Caco-2 (cell line): Measurements from ENCODE around the gene BARHL1. TPM values are rescaled to one million over a fixed set of nuclear protein-coding genes. Genes with fewer than 3 reads are reported as not detected.

Source experiments
- BruUV-seq: library from RNA; stranded (reverse); fragments of 400-500 nt; replicated peaks from 2 replicates; lab custom pipeline; 2021; lab: Mats Ljungman, UMichigan
- CTCF ChIA-PET: fragments of 300-600 bp; sonication (Branson Sonifier 250); formaldehyde crosslinking; loops from one replicate; lab custom pipeline; 2022; ENCODE audit warnings: antibody characterized with exemption; lab: Charles Lee
- POLR2A ChIA-PET: fragments of 300-600 bp; sonication (Branson Sonifier 250); formaldehyde crosslinking; loops from one replicate; lab custom pipeline; 2022; ENCODE audit warnings: antibody characterized with exemption; lab: Charles Lee
- DNase-seq, 2 experiments: peaks; one replicate each; pipeline versions ENCODE4 v3.0.0 to v3.0.0-alpha.2; 2020 to 2022
- H3K27me3 ChIP-seq: replicated peaks from 2 replicates; pipeline ENCODE4 v1.6.0; 2011; ENCODE audit warnings: low read length; ENCODE audit not compliant: control insufficient read depth, insufficient read depth
- H3K36me3 ChIP-seq: 2 replicates; pipeline ENCODE4 v1.5.1; 2011; ENCODE audit warnings: low read length; ENCODE audit not compliant: control insufficient read depth, insufficient read depth
- H3K4me1 ChIP-seq: fragments of 250-450 bp; sonication (Bioruptor Pico); 2 replicates; pipeline ENCODE4 v1.5.1; 2020; ENCODE audit warnings: mild to moderate bottlenecking
- H3K4me3 ChIP-seq: 2 replicates; pipeline ENCODE4 v1.5.1; 2011; ENCODE audit warnings: low read depth, mild to moderate bottlenecking, control low read depth, low read length
- H3K9me3 ChIP-seq: fragments of 250-450 bp; sonication (Bioruptor Pico); 2 replicates; pipeline ENCODE4 v1.5.1; 2020; ENCODE audit warnings: mild to moderate bottlenecking, moderate library complexity
- H3K27ac Mint-ChIP-seq: one replicate; pipeline ENCODE4 v1.8.0; 2022; ENCODE audit warnings: mixed read lengths; ENCODE audit not compliant: unreplicated experiment
- H3K27me3 Mint-ChIP-seq: one replicate; pipeline ENCODE4 v1.8.0; 2022; ENCODE audit warnings: mixed read lengths; ENCODE audit not compliant: insufficient read depth, unreplicated experiment
- H3K36me3 Mint-ChIP-seq: one replicate; pipeline ENCODE4 v1.8.0; 2022; ENCODE audit warnings: mild to moderate bottlenecking, mixed read lengths; ENCODE audit not compliant: insufficient read depth, unreplicated experiment
- H3K4me1 Mint-ChIP-seq: one replicate; pipeline ENCODE4 v1.8.0; 2022; ENCODE audit warnings: low read depth, mixed read lengths; ENCODE audit not compliant: unreplicated experiment
- H3K4me3 Mint-ChIP-seq: one replicate; pipeline ENCODE4 v1.8.0; 2022; ENCODE audit warnings: mild to moderate bottlenecking, moderate library complexity, mixed read lengths; ENCODE audit not compliant: unreplicated experiment
- H3K9me3 Mint-ChIP-seq: one replicate; pipeline ENCODE4 v1.8.0; 2022; ENCODE audit warnings: mixed read lengths; ENCODE audit not compliant: unreplicated experiment
- intact Hi-C: fragments of 100-400 bp; cut with micrococcal nuclease; formaldehyde crosslinking; loops from one replicate; pipeline ENCODE4 v1.10.0; 2022; ENCODE audit not compliant: unreplicated experiment
- total RNA-seq: library from RNA; stranded (reverse); gene quantifications from 2 replicates; pipeline ENCODE4 v1.2.3, GENCODE V29; 2022
- TF ChIP-seq, protein P1 (sequence below), 2 experiments: fragments of 200-600 bp in 1 of 2; IDR thresholded peaks; 1 replicate in 1 of 2; 2 replicates in 1 of 2; pipeline versions ENCODE4 v1.5.1 to v1.8.0; 2011 to 2022; ENCODE audit warnings: antibody characterized with exemption in 1 of 2, control low read depth in 1 of 2, inconsistent platforms in 1 of 2, low read depth in 1 of 2, low read length in 1 of 2, mild to moderate bottlenecking in 1 of 2, moderate library complexity in 1 of 2; ENCODE audit not compliant: insufficient read depth in 1 of 2, severe bottlenecking in 1 of 2, unreplicated experiment in 1 of 2

BARHL1 gene
- total RNA-seq, 1 experiment from 2014 or later: not detected

DNA sequence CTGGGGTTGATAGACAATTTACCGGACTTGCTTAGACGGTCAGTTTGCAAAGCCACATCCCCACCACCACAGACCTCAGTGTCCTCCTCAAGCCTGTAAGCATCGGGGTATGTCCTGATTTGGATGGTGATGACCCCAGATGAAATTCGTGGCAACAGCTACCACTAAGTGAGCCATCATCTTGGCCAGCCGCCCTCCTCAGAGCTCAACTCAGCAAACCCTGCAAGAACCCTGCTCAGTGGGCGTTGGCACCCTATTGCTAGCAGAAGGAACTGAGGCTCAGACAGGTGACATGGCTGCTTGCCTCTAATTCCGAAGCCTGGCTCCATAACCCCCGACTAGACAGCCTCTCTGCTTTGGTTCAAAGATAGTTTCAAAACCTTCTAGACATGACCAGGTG is 41.4 kb upstream of the BARHL1 start:
- Mint-ChIP-seq H3K27ac (no peak overlapping the region), H3K4me1 (no peaks in the 10 kb centered on the region), H3K9me3 (peaks cover 2% of the 10 kb centered on the region), H3K4me3 (no peak overlapping the region), H3K36me3 (no peaks in the 10 kb centered on the region), H3K27me3 (no peaks in the 10 kb centered on the region)
- TF ChIP-seq, protein P1, sequence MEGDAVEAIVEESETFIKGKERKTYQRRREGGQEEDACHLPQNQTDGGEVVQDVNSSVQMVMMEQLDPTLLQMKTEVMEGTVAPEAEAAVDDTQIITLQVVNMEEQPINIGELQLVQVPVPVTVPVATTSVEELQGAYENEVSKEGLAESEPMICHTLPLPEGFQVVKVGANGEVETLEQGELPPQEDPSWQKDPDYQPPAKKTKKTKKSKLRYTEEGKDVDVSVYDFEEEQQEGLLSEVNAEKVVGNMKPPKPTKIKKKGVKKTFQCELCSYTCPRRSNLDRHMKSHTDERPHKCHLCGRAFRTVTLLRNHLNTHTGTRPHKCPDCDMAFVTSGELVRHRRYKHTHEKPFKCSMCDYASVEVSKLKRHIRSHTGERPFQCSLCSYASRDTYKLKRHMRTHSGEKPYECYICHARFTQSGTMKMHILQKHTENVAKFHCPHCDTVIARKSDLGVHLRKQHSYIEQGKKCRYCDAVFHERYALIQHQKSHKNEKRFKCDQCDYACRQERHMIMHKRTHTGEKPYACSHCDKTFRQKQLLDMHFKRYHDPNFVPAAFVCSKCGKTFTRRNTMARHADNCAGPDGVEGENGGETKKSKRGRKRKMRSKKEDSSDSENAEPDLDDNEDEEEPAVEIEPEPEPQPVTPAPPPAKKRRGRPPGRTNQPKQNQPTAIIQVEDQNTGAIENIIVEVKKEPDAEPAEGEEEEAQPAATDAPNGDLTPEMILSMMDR (IDR thresholded peaks at IDR 0.05; ENCODE audit: insufficient read depth in 1 of 2, low read depth in 1 of 2, low read length in 1 of 2, severe bottlenecking in 1 of 2, unreplicated experiment in 1 of 2): no peak
- H3K27me3 ChIP-seq: no peaks in the 10 kb centered on the region
- CTCF ChIA-PET: no interaction called here
- H3K36me3 ChIP-seq: no peaks in the 10 kb centered on the region
- no TSS peak for BruUV-seq
- no peak overlapping the region for H3K4me3 ChIP-seq
- H3K9me3 ChIP-seq: no peaks in the 10 kb centered on the region
- DNase-seq: no peak
- POLR2A ChIA-PET: no interaction called here
- intact Hi-C loops: no loop called here
- no peaks in the 10 kb centered on the region for H3K4me1 ChIP-seq

DNA sequence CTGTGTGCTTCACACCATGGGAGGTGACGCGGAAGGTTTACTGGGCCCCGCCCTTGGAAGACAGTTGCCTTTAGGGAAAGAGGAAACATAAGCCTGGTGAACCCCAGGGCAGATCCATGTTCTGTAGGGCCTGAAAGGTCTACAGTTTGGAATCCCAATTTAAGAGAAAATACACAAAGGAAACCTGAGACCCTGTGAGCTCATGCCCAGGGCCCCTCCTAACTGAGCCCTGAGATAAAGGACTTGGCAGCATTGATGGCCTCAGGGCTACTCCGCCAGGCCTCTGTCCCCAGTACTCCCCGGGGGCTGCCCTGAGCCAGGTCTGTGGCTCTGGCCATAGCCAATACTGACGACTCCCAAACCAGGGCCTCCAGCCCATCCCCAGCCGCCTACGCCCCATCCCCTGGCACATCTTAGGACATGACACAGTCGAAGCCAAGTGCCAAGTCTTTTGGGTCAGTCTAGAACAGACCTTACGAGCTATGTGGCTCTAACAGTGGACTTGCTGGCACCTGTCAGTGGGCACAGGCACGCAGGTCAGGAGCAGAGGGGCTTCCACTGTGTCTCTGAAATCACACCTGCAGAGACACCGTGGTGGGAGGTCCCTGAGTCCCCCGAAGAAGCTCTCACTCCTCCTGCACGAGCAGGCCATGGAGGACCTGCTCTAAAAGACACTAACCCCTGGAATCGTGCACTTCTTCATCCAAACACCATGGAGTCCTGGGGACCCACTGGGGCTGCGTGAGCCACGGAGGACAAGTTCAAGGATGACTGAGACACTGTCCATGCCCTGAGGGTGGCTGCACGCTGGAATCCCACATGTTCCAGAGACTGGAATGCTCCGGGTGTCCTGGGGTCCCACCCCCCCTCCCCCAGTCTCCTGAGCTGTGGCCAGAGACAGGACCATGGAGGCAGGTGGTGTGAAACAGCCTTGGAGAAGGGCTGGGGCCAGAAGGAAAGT is 40.3 kb upstream of the BARHL1 start:
- no peak overlapping the region for H3K27ac Mint-ChIP-seq
- no peak overlapping the region for H3K4me3 ChIP-seq
- TF ChIP-seq, protein P1 (IDR thresholded peaks at IDR 0.05; ENCODE audit: insufficient read depth in 1 of 2, low read depth in 1 of 2, low read length in 1 of 2, severe bottlenecking in 1 of 2, unreplicated experiment in 1 of 2): no peak
- H3K36me3 ChIP-seq: no peaks in the 10 kb centered on the region
- no peaks in the 10 kb centered on the region for H3K9me3 ChIP-seq
- no peak for DNase-seq
- no peaks in the 10 kb centered on the region for H3K27me3 Mint-ChIP-seq
- no peaks in the 10 kb centered on the region for H3K27me3 ChIP-seq
- intact Hi-C loops: no loop called here
- no peak overlapping the region for H3K4me3 Mint-ChIP-seq
- ChIA-PET CTCF (no interaction called here), POLR2A (no interaction called here)
- H3K4me1 Mint-ChIP-seq: no peaks in the 10 kb centered on the region
- no TSS peak for BruUV-seq
- no peaks in the 10 kb centered on the region for H3K4me1 ChIP-seq
- no peaks in the 10 kb centered on the region for H3K36me3 Mint-ChIP-seq
- no peaks in the 10 kb centered on the region for H3K9me3 Mint-ChIP-seq

DNA sequence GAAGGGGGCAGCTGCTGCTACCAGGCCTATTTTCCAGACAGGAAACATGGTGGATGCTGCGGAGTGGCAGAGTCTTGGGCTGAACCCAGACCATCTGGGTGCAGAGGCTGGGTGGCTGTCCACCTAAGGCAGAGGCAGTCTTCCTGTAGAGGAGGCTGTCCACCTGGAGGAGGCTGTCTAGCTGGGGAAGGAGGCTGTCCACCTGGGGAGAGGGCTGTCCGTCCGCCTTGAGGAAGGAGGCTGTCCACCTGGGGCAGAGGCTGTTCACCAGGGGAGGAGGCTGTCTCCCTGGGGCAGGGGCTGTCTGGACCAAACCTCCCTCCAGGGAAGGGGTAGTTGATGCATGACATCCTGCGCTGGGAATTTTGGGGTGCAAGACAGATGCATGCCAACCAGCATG is 39.2 kb upstream of the BARHL1 start:
- H3K9me3 Mint-ChIP-seq: no peaks in the 10 kb centered on the region
- H3K4me3 Mint-ChIP-seq: no peak overlapping the region
- ChIA-PET POLR2A (no interaction called here), CTCF (no interaction called here)
- intact Hi-C loops: no loop called here
- no peak for DNase-seq
- Histone ChIP-seq H3K9me3 (no peaks in the 10 kb centered on the region), H3K27me3 (no peaks in the 10 kb centered on the region), H3K4me1 (no peaks in the 10 kb centered on the region), H3K4me3 (no peak overlapping the region), H3K36me3 (no peaks in the 10 kb centered on the region)
- no peaks in the 10 kb centered on the region for H3K27me3 Mint-ChIP-seq
- no TSS peak for BruUV-seq
- TF ChIP-seq, protein P1 (IDR thresholded peaks at IDR 0.05; ENCODE audit: insufficient read depth in 1 of 2, low read depth in 1 of 2, low read length in 1 of 2, severe bottlenecking in 1 of 2, unreplicated experiment in 1 of 2): no peak
- no peaks in the 10 kb centered on the region for H3K4me1 Mint-ChIP-seq
- H3K36me3 Mint-ChIP-seq: no peaks in the 10 kb centered on the region
- H3K27ac Mint-ChIP-seq: no peak overlapping the region
